Measurements from ENCODE around the gene TSC2. TPM values are rescaled to one million over a fixed set of nuclear protein-coding genes. Genes with fewer than 3 reads are reported as not detected.
"Not testable (repeated sequence)": the region's sequence is repeated elsewhere in the genome, so short reads cannot be mapped to it uniquely, and the experiment has no call there.

The TSC2 gene
- total RNA-seq, 6 experiments from 2014 or later, result 25.7 to 124 (median 59.4) TPM

GRCh38 chr16:2009791-2010510 lies 37.8 kb upstream of the TSC2 start, which contains the start of gene ZNF598:
TSS of gene ZNF598 (minus strand) at chr16:2009821.
- Histone ChIP-seq H3K27me3 (no peaks in the 10 kb centered on the region), H3K4me1 (peaks cover 0 to 25% (median 12%) of the 10 kb centered on the region in 4 donors), H3K9me3 (no peaks in the 10 kb centered on the region), H3K36me3 (no peaks in the 10 kb centered on the region), H3K4me3 (peak within 1 kb of the TSS; percentile 95 to 99 (median 95)), H3K27ac (peak within 1 kb of the TSS; percentile 78 to 86 (median 80))
- WGBS (ENCODE audit: insufficient coverage, low coverage, low lambda C conversion rate, missing lambda C conversion rate), result 3% methylated on average over 11 of the region's 52 CpGs
- peak; percentile 86 to 93 (median 90) for ATAC-seq
- intact Hi-C loops (cut with DNase I), result no loop called here
- peak; percentile 93 for TF ChIP-seq POLR2A (IDR thresholded peaks at IDR 0.05)
- TF ChIP-seq CTCF (IDR thresholded peaks at IDR 0.05), result peak in 1 of 4 donors; percentile 22
- DNase-seq, result peak; percentile 85 to 89 (median 88)

GRCh38 chr16:2011726-2012125 lies 36.1 kb upstream of the TSC2 start:
- 85% methylated on average over 4 of the region's 9 CpGs for WGBS (ENCODE audit: insufficient coverage, low coverage, low lambda C conversion rate, missing lambda C conversion rate)
- H3K9me3 ChIP-seq; H3K27me3 ChIP-seq; H3K36me3 ChIP-seq; DNase-seq; H3K27ac ChIP-seq; ATAC-seq; intact Hi-C loops (cut with DNase I); H3K4me3 ChIP-seq: not testable (repeated sequence)
- H3K4me1 ChIP-seq, result peaks cover 0 to 25% (median 12%) of the 10 kb centered on the region in 4 donors

- Histone ChIP-seq H3K27ac (no peak overlapping the region), H3K27me3 (no peaks in the 10 kb centered on the region), H3K9me3 (no peaks in the 10 kb centered on the region), H3K36me3 (no peaks in the 10 kb centered on the region), H3K4me3 (no peak overlapping the region), H3K4me1 (peaks cover 0 to 7% (median under 1%) of the 10 kb centered on the region in 4 donors)
- no peak for TF ChIP-seq POLR2A (IDR thresholded peaks at IDR 0.05)
- intact Hi-C loops (cut with DNase I), result no loop called here
- DNase-seq (no peak), ATAC-seq (no peak)
- 86% methylated on average over 6 of the region's 15 CpGs for WGBS (ENCODE audit: insufficient coverage, low coverage, low lambda C conversion rate, missing lambda C conversion rate)
Measured at GRCh38 chr16:2013527-2013926, 34.3 kb upstream of the TSC2 start.

GRCh38 chr16:2015117-2015946 lies 32.5 kb upstream of the TSC2 start:
- no peaks in the 10 kb centered on the region for H3K9me3 ChIP-seq
- ATAC-seq (no peak), DNase-seq (no peak)
- H3K4me1 ChIP-seq, result peaks cover 0 to 13% (median 0%) of the 10 kb centered on the region in 4 donors
- no peaks in the 10 kb centered on the region for H3K27me3 ChIP-seq
- intact Hi-C loops (cut with DNase I), result loop anchor here in 1 of 2 donors (5.0 kb wide), 1 partner anchor 47 kb away; no protein-coding TSS in a partner anchor
- WGBS (ENCODE audit: insufficient coverage, low coverage, low lambda C conversion rate, missing lambda C conversion rate), result 67% methylated on average over 11 of the region's 24 CpGs
- H3K4me3 ChIP-seq, result no peak overlapping the region
- H3K27ac ChIP-seq, result no peak overlapping the region
- TF ChIP-seq POLR2A (IDR thresholded peaks at IDR 0.05) (no peak), CTCF (IDR thresholded peaks at IDR 0.05) (no peak)
- no peaks in the 10 kb centered on the region for H3K36me3 ChIP-seq

GRCh38 chr16:2015947-2016208 lies 31.9 kb upstream of the TSC2 start:
- WGBS (ENCODE audit: insufficient coverage, low coverage, low lambda C conversion rate, missing lambda C conversion rate), result 84% methylated on average over 7 of the region's 7 CpGs
- ATAC-seq, result no peak

More at GRCh38 chr16:2015947-2016208, 31.9 kb upstream of the TSC2 start:
- no peak for TF ChIP-seq CTCF (IDR thresholded peaks at IDR 0.05)
- no peak for TF ChIP-seq POLR2A (IDR thresholded peaks at IDR 0.05)
- intact Hi-C loops (cut with DNase I), result loop anchor here in 1 of 2 donors (5.0 kb wide), 1 partner anchor 46 kb away; no protein-coding TSS in a partner anchor
- Histone ChIP-seq H3K9me3 (no peaks in the 10 kb centered on the region), H3K27ac (no peak overlapping the region), H3K36me3 (no peaks in the 10 kb centered on the region), H3K4me3 (no peak overlapping the region), H3K4me1 (peaks cover 0 to 13% (median 0%) of the 10 kb centered on the region in 4 donors), H3K27me3 (no peaks in the 10 kb centered on the region)
- DNase-seq, result no peak

Data from right lobe of liver (tissue), 6 donors.